CD8-positive, alpha-beta memory T cell (primary cell): ENCODE data around the gene CHI3L1. TPM values are rescaled to one million over a fixed set of nuclear protein-coding genes. Genes with fewer than 3 reads are reported as not detected.
A peak's percentile ranks its signal among the peaks of the same experiment; 100 is the strongest.

Source experiments
- CTCF ChIA-PET: fragments of 350-600 bp; sonication (Branson Sonifier 250); formaldehyde crosslinking; loops from one replicate; lab custom pipeline; 2021; ENCODE audit warnings: antibody characterized with exemption; lab: Charles Lee
- POLR2A ChIA-PET: fragments of 350-600 bp; sonication (Branson Sonifier 250); formaldehyde crosslinking; loops from one replicate; lab custom pipeline; 2021; ENCODE audit warnings: antibody characterized with exemption; lab: Charles Lee
- DNase-seq, 5 donors: peaks; one replicate each; pipeline versions ENCODE4 v3.0.0 to v3.0.0-alpha.2; 2020 to 2022; ENCODE audit warnings: mixed read lengths in 1 of 5
- H3K27ac ChIP-seq: one replicate; pipeline ENCODE4 v1.7.0; 2013; ENCODE audit warnings: low read depth, mild to moderate bottlenecking, low read length, moderate library complexity
- H3K27me3 ChIP-seq: 2 replicates; pipeline ENCODE4 v1.7.0; 2013; ENCODE audit warnings: low read length, mild to moderate bottlenecking; ENCODE audit not compliant: insufficient read depth, poor library complexity, severe bottlenecking
- H3K36me3 ChIP-seq: 2 replicates; pipeline ENCODE4 v1.7.0; 2013; ENCODE audit warnings: mild to moderate bottlenecking, low read length, moderate library complexity; ENCODE audit not compliant: insufficient read depth
- H3K4me1 ChIP-seq: 2 replicates; pipeline ENCODE4 v1.7.0; 2013; ENCODE audit warnings: mild to moderate bottlenecking, low read length, moderate library complexity; ENCODE audit not compliant: insufficient read depth
- H3K4me3 ChIP-seq: 2 replicates; pipeline ENCODE4 v1.7.0; 2013; ENCODE audit warnings: mild to moderate bottlenecking, low read length
- H3K9me3 ChIP-seq: 2 replicates; pipeline ENCODE4 v1.7.0; 2013; ENCODE audit warnings: mild to moderate bottlenecking, low read length
- H3K27ac Mint-ChIP-seq, 8 donors: one replicate each; pipeline ENCODE4 v1.8.0; 2020 to 2021; ENCODE audit warnings: mixed read lengths in 8 of 8, mild to moderate bottlenecking in 6 of 8, inconsistent platforms in 3 of 8, moderate library complexity in 3 of 8
- H3K27me3 Mint-ChIP-seq, 2 donors: one replicate each; pipeline ENCODE4 v1.8.0; 2020 to 2021; ENCODE audit warnings: mixed read lengths in 2 of 2, mild to moderate bottlenecking in 1 of 2, moderate library complexity in 1 of 2
- H3K36me3 Mint-ChIP-seq, 3 donors: one replicate each; pipeline ENCODE4 v1.8.0; 2020 to 2021; ENCODE audit warnings: mixed read lengths in 3 of 3, inconsistent platforms in 1 of 3, mild to moderate bottlenecking in 1 of 3
- H3K4me1 Mint-ChIP-seq, 3 donors: one replicate each; pipeline ENCODE4 v1.8.0; 2020 to 2021; ENCODE audit warnings: mixed read lengths in 3 of 3, inconsistent platforms in 1 of 3, mild to moderate bottlenecking in 1 of 3
- H3K4me3 Mint-ChIP-seq, 7 donors: one replicate each; pipeline ENCODE4 v1.8.0; 2020 to 2021; ENCODE audit warnings: mixed read lengths in 7 of 7, mild to moderate bottlenecking in 6 of 7, moderate library complexity in 4 of 7, inconsistent platforms in 2 of 7
- H3K9me3 Mint-ChIP-seq, 5 donors: one replicate each; pipeline ENCODE4 v1.8.0; 2020 to 2022; ENCODE audit warnings: mixed read lengths in 5 of 5, mild to moderate bottlenecking in 3 of 5, moderate library complexity in 2 of 5, inconsistent platforms in 1 of 5
- polyA plus RNA-seq: library from polyadenylated mRNA; unstranded; fragments of 300-500 nt; fragmentation: Illumina TruSeq; gene quantifications from one replicate; pipeline ENCODE4 v1.2.3, GENCODE V29; 2021
- total RNA-seq, 2 experiments: library from RNA; stranded (reverse); gene quantifications; one replicate each; pipeline ENCODE4 v1.2.3, GENCODE V29; 2021

The CHI3L1 gene
- total and polyA plus RNA-seq, 3 experiments from 2014 or later = not detected

- ChIA-PET CTCF (interaction anchor here (5.6 kb wide), 1 partner anchor 14 kb away, joined by 28 read pairs; no protein-coding TSS in a partner anchor), POLR2A (no interaction called here)
- Mint-ChIP-seq H3K9me3 (no peaks in the 10 kb centered on the region), H3K36me3 (peaks cover 0 to 2% (median 0%) of the 10 kb centered on the region in 3 donors), H3K4me3 (no peak overlapping the region), H3K4me1 (no peaks in the 10 kb centered on the region), H3K27me3 (peaks cover 9 to 38% of the 10 kb centered on the region in 2 donors), H3K27ac (no peak overlapping the region)
- DNase-seq = no peak
- no peak overlapping the region for H3K27ac ChIP-seq
- H3K27me3 ChIP-seq = no peaks in the 10 kb centered on the region
- H3K36me3 ChIP-seq = no peaks in the 10 kb centered on the region
- no peak overlapping the region for H3K4me3 ChIP-seq
- no peaks in the 10 kb centered on the region for H3K4me1 ChIP-seq
- H3K9me3 ChIP-seq = no peaks in the 10 kb centered on the region
Observed at GRCh38 chr1:203202431-203203245, 16.1 kb upstream of the CHI3L1 start.

- H3K27me3 ChIP-seq = no peaks in the 10 kb centered on the region
- H3K27ac ChIP-seq = no peak overlapping the region
- Mint-ChIP-seq H3K27ac (peak overlapping the region in 1 of 8 donors; percentile 0), H3K36me3 (peaks cover 0 to 2% (median 0%) of the 10 kb centered on the region in 3 donors), H3K9me3 (no peaks in the 10 kb centered on the region), H3K4me3 (no peak overlapping the region), H3K27me3 (peaks cover 10 to 42% of the 10 kb centered on the region in 2 donors), H3K4me1 (no peaks in the 10 kb centered on the region)
- H3K4me3 ChIP-seq = no peak overlapping the region
- CTCF ChIA-PET = no interaction called here
- POLR2A ChIA-PET = no interaction called here
- DNase-seq = no peak
- H3K36me3 ChIP-seq = no peaks in the 10 kb centered on the region
- no peaks in the 10 kb centered on the region for H3K9me3 ChIP-seq
- H3K4me1 ChIP-seq = no peaks in the 10 kb centered on the region
Observed at GRCh38 chr1:203201516-203202205, 15.2 kb upstream of the CHI3L1 start.

GRCh38 chr1:203200916-203201315 is 14.4 kb upstream of the CHI3L1 start:
- Mint-ChIP-seq H3K4me3 (no peak overlapping the region), H3K4me1 (no peaks in the 10 kb centered on the region)
- no peaks in the 10 kb centered on the region for H3K9me3 ChIP-seq

DNA sequence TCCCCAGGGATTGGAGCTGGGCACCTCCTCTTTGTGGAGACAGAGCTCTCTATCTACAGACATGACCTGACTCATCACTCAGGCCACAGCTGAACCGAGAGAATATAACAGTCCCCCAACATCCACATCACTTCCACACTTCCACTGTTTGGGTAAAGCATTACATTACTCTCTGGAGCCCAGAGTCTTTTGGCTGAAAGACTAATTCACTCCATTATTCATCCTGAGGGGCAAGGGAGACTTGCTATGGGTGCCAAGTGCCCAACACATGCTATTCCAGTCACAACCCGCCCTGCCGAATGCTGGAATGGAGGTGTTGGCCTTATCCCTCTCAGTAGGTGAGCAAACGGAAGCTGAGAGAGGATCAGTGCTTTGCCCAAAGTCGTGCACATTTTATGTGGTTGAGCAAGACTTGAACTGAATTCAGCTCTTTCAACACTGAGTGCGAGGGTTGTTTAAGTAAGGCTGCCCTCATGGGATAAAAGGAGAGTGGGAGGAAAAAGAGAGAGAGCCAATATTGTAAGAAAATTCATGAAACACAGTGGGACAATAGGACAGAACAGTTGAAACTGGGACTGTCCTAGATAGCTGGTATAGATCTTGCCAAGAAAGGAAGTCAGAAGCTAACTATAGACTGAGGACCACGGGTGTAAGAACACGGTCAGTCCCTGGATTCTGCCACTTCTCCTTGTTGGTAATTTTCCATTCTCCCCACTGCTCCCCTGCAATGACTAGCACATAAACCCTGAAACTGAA is 13.5 kb upstream of the CHI3L1 start:
- no peak for DNase-seq
- ChIA-PET CTCF (no interaction called here), POLR2A (no interaction called here)
- Histone ChIP-seq H3K36me3 (no peaks in the 10 kb centered on the region), H3K9me3 (no peaks in the 10 kb centered on the region), H3K27me3 (no peaks in the 10 kb centered on the region), H3K27ac (no peak overlapping the region), H3K4me3 (no peak overlapping the region), H3K4me1 (no peaks in the 10 kb centered on the region)
- peaks cover 15 to 42% of the 10 kb centered on the region in 2 donors for H3K27me3 Mint-ChIP-seq
- no peaks in the 10 kb centered on the region for H3K9me3 Mint-ChIP-seq
- H3K27ac Mint-ChIP-seq = no peak overlapping the region
- no peaks in the 10 kb centered on the region for H3K4me1 Mint-ChIP-seq
- H3K4me3 Mint-ChIP-seq = no peak overlapping the region
- H3K36me3 Mint-ChIP-seq = peaks cover 0 to 2% (median 0%) of the 10 kb centered on the region in 3 donors

More at GRCh38 chr1:203200916-203201315, 14.4 kb upstream of the CHI3L1 start:
- Mint-ChIP-seq H3K9me3 (no peaks in the 10 kb centered on the region), H3K36me3 (peaks cover 0 to 2% (median 0%) of the 10 kb centered on the region in 3 donors), H3K27ac (no peak overlapping the region), H3K27me3 (peaks cover 10 to 42% of the 10 kb centered on the region in 2 donors)
- Histone ChIP-seq H3K27ac (no peak overlapping the region), H3K4me1 (no peaks in the 10 kb centered on the region), H3K27me3 (no peaks in the 10 kb centered on the region), H3K36me3 (no peaks in the 10 kb centered on the region), H3K4me3 (no peak overlapping the region)
- ChIA-PET POLR2A (no interaction called here), CTCF (no interaction called here)
- no peak for DNase-seq

DNA sequence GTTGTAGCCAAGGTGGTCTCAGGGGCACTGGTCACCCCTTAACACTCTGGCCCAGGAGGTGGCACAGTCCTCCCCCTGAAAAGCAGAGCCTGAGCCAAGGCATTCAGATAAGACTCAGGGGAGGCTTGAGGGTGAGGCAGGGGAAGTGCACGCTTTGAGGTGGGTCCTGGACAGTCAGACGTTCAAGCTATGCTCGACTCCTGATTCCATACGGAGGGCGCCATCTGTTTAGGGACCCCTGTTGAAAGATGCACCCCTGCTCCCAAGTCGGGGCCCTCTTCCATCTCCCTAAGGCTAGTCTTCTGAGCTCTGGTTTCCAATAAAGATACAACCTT is 12.9 kb upstream of the CHI3L1 start:
- Mint-ChIP-seq H3K9me3 (no peaks in the 10 kb centered on the region), H3K4me1 (no peaks in the 10 kb centered on the region), H3K27ac (no peak overlapping the region), H3K4me3 (no peak overlapping the region), H3K27me3 (peaks cover 15 to 42% of the 10 kb centered on the region in 2 donors), H3K36me3 (peaks cover 0 to 2% (median 0%) of the 10 kb centered on the region in 3 donors)
- H3K4me3 ChIP-seq = no peak overlapping the region
- ChIA-PET CTCF (no interaction called here), POLR2A (no interaction called here)
- no peak overlapping the region for H3K27ac ChIP-seq
- no peaks in the 10 kb centered on the region for H3K9me3 ChIP-seq
- DNase-seq = no peak
- no peaks in the 10 kb centered on the region for H3K27me3 ChIP-seq
- no peaks in the 10 kb centered on the region for H3K4me1 ChIP-seq
- H3K36me3 ChIP-seq = no peaks in the 10 kb centered on the region

DNA sequence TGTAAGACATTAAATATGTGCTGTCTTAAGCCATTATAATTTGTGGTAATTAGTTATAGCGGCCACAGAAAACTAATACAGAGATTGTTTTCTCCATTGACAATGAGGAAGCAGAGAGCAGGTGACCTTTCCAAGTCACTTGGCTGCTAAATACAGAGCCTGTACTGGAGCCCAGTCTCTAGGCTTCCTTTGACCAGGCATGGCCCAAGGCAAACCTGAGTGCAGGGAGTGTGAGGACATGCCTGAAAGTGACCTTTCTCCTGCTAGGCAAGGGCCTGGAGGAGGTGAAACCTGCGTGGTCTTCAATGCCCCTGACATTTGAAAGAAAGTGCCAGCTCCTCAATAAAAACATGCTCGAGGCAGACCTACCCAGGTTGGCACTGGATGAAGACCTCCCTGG is 12.5 kb upstream of the CHI3L1 start:
- H3K36me3 ChIP-seq = no peaks in the 10 kb centered on the region
- ChIA-PET CTCF (no interaction called here), POLR2A (no interaction called here)
- no peak overlapping the region for H3K27ac Mint-ChIP-seq
- no peaks in the 10 kb centered on the region for H3K9me3 Mint-ChIP-seq
- no peaks in the 10 kb centered on the region for H3K9me3 ChIP-seq
- no peak for DNase-seq
- H3K4me3 Mint-ChIP-seq = no peak overlapping the region
- H3K27me3 ChIP-seq = no peaks in the 10 kb centered on the region
- no peaks in the 10 kb centered on the region for H3K4me1 Mint-ChIP-seq
- H3K4me1 ChIP-seq = no peaks in the 10 kb centered on the region
- H3K27me3 Mint-ChIP-seq = peaks cover 15 to 45% of the 10 kb centered on the region in 2 donors
- H3K4me3 ChIP-seq = no peak overlapping the region
- H3K36me3 Mint-ChIP-seq = peaks cover 0 to 2% (median 0%) of the 10 kb centered on the region in 3 donors
- H3K27ac ChIP-seq = no peak overlapping the region

DNA sequence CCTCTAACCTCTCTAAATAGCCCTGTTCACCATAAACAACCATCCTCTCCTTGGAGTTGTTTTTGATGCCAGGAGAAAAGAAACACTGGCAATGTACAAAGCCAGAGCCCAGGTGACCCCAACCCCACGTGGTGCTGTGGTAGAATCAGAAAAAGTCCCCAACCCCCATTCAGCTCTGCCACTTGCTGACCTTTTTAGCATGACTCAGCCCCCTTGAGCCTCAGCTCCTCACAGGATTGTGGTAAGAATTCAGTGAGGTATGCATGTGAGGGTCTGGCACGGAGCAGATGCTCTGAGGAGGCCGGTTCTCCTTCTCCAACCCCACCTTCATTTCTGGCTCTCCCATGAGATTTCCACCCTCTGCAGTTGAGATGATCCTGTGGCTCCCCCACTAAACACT is 11.1 kb upstream of the CHI3L1 start:
- Mint-ChIP-seq H3K27me3 (peaks cover 16 to 37% of the 10 kb centered on the region in 2 donors), H3K4me1 (no peaks in the 10 kb centered on the region), H3K9me3 (no peaks in the 10 kb centered on the region), H3K4me3 (no peak overlapping the region), H3K36me3 (peaks cover 0 to 2% (median 0%) of the 10 kb centered on the region in 3 donors), H3K27ac (no peak overlapping the region)
- ChIA-PET POLR2A (no interaction called here), CTCF (no interaction called here)
- no peaks in the 10 kb centered on the region for H3K27me3 ChIP-seq
- no peak overlapping the region for H3K27ac ChIP-seq
- H3K4me3 ChIP-seq = no peak overlapping the region
- DNase-seq = no peak
- no peaks in the 10 kb centered on the region for H3K4me1 ChIP-seq
- no peaks in the 10 kb centered on the region for H3K36me3 ChIP-seq
- no peaks in the 10 kb centered on the region for H3K9me3 ChIP-seq
